Occipital lobe (tissue), 2 donors: ENCODE results near the gene OBSL1. TPM values are rescaled to one million over a fixed set of nuclear protein-coding genes. Genes with fewer than 3 reads are reported as not detected.

ENCODE experiments used
- DNase-seq: peaks from one replicate; lab custom pipeline; 2025; lab: John Stamatoyannopoulos, UW
- total RNA-seq: library from RNA; depleted of rRNA; stranded (reverse); fragments of >200 nt; gene quantifications from one replicate; pipeline ENCODE4 v1.2.3, GENCODE V29; 2014

The OBSL1 gene
- total RNA-seq, 1 donor from 2014 or later, result 39.9 TPM

DNA sequence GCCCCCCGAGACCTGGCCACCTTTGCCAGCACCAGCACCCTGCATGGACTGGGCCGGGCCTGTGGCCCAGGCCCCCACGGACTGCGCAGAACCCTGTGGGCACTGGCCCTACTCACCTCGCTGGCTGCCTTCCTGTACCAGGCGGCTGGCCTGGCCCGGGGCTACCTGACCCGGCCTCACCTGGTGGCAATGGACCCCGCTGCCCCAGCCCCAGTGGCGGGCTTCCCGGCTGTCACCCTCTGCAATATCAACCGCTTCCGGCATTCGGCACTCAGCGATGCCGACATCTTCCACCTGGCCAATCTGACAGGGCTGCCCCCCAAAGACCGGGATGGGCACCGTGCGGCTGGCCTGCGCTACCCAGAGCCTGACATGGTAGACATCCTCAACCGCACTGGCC is 56.5 kb downstream of the OBSL1 start:
- no peak for DNase-seq

GRCh38 chr2:219514196-219514761 is 57.1 kb downstream of the OBSL1 start, which contains the start of gene ASIC4:
Gene ASIC4, plus strand, starts transcription at chr2:219514482. Its CDS starts 243 bp downstream, at chr2:219514725.
- no peak for DNase-seq

DNA sequence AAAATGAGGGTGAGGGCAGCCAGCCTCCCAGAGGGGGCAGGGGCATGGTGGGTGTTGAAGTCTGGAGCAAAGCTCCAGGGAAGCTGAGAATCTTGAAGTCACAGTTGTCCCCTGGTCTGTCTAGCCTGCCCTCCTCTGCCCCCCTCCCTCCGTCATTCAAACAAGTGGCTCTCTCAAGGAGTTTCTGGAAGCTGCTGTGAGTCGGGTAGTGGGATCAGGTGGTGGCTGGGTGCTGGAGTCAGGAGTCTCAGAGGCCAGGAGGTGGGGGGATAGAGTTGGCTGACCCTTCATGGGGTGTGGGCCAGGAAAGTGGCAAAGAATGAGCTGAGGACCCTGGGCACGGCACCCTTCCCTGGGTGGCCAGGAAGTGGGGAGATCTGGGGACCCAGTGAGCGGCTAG is 57.6 kb downstream of the OBSL1 start:
- no peak for DNase-seq

DNA sequence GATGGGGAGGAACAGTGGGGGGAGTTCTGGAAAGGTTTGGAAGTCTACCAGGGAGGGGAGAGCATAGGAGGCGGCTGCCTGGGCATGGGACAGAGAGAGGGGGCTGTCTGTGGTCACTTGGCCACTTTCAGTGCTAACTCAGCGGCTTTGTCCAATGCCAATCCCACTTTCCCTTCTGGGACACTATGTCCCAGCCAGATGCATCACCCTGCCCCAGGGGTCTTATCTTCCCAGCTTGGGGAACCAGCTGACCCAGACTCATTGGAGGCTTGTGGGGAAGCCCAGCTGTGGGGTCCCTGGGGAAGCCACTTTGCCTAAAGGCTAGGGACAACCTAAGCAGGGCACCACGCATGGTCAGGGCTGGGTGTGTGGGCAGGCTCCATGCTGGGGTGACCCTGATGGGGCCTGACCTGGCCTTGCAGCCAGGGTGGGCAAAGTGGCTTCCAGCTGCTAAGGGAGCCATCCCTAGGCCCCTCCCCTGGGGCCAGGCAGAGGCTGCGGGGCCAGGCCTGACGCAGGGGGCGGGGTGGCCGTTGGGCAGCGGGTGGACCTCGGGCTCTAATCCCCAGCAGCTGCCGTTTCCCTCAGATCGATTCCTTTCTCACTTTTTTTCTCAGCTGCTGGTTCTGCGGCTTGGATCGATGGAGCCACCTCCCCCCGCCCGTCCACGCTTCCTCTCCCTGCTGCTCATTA is 58.7 kb downstream of the OBSL1 start:
- DNase-seq, result no peak

- no peak for DNase-seq
These were observed 59.6 kb downstream of the OBSL1 start for GRCh38 chr2:219511547-219512325.

DNA sequence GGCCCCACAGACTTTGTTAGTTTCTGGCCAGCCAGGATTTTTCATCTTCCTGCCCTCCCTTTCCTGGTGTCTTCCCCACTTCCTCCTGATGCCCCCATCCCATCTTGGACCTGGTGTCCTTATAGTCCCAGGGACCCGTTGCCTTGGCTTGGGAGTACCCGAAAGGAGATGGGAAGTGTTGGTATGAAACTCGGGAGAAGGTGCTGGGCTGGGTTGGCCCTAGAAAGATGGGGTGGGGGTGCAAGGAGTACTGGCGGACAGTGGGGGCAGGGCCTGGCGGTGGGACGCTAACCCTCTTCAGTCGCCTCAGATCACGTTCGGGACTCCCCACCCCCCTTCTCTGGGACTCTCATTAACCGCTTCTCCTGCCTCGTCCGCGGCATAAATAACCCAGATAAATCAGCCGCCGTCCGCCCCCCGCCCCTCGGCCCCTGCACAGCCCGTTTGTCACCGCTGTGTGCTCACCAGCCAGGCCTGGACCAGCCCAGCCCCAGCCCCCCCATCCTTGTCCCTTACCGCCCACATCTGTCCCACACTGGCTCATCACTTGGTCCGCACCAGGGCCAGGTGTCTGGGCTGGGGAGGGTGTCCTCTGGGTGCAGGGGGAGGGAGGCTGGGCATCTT is 60.7 kb downstream of the OBSL1 start:
- no peak for DNase-seq

DNA sequence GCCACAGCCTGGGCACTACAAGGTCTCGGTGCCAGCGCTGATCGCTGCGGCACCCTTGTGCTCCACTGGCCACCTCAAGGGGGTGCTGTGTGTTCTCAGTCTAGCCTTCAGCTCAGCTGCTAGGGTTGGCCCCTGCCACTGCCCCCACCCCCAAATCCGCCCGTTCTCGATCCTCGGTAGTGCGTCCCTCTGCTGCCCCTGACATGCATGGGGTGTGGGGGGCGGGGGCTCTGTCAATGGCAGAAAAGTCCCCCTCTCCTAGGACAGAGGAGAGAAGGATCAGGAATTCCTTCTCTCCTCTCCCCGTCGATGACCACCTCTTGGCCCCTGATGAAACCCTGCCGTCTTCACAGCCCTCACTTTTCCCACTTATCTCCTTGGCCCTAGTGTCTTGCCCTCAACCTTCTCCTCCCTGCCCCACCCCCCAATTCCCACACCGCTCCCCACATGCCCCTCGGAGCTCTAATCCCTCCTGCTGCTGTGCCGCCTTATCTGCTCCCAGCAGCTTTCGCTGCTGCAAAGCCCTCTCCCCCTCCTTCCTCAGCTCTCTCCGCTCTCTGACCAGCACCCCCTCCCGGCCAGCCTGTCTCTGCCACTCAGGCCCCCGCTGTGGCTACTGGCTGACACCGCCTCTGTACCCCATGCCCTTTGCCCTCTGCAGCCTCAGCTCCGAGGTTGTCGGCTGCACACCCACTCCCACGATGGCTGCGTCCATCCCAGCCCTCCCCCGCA is 61.4 kb downstream of the OBSL1 start:
- DNase-seq, result no peak

GRCh38 chr2:219508971-219509779 is 62.2 kb downstream of the OBSL1 start:
- DNase-seq, result no peak

- DNase-seq, result no peak
These were observed 63.0 kb downstream of the OBSL1 start for GRCh38 chr2:219508444-219508734.

- no peak for DNase-seq
These were observed 63.5 kb downstream of the OBSL1 start for GRCh38 chr2:219507581-219508443.

DNA sequence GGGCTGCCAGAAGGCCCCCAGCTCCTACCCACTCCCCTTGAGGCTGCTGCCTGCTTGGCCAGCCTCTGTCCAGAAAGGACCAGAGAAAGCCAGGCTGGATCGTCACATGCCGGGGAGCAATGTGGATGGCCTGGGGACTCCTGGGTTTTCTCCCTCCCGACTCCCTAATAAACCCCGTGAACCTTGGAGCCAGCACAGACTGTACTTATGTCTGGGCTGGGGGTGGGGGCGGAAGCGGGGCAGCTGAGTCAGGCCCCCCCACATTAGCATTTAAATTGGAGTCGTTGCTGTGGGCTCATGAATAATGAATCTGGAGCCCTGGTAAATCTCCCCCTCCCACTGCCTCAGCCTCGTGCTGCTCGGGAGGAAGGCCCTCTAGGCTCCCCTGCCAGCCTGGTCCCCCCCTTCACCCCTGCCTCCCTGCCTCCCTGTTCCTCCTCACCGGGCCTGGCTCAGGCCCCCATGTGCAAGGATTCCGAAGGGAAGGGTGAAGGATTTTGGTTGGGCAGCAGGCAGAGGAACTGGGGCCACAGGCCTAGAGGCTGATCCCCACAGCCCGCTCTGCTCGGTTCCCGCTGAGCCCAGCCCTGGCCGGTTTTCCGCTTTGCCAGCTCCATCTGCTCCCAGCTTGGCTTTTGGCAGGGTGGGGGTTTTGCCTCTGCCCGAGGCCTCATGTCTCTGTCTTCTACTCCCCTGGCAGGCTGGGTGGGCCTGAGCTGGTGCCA is 64.4 kb downstream of the OBSL1 start:
- no peak for DNase-seq

DNA sequence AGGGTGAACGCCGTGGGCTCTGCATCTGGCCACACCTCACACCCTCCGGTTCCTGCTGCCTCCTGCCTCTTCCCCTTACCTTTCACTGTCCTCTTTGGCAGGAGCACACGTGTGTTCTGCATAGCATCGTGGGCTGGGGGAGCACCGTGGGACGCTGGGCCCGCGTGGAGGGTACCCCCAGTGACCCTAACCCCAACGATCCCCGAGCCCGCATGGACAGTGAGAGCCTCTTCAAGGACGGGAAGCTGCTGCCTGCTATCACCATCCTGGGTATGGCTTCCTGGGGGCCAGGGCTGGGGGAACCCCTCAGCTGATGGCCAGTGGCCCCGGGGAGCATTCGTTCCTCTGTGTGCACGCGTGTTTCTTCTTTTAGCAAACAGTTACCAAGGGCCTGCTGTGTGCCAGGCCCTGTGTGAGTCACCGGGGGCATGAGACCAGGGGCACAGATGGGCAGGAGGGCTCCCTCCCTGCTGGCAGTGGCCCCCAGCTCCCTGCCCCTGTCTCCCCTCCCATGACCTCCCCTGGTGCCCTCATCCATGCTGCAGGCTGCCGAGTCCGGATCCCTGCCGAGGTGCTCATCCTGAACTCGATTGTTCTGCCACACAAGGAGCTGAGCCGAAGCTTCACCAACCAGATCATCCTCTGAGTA is 65.1 kb downstream of the OBSL1 start:
- no peak for DNase-seq

DNA sequence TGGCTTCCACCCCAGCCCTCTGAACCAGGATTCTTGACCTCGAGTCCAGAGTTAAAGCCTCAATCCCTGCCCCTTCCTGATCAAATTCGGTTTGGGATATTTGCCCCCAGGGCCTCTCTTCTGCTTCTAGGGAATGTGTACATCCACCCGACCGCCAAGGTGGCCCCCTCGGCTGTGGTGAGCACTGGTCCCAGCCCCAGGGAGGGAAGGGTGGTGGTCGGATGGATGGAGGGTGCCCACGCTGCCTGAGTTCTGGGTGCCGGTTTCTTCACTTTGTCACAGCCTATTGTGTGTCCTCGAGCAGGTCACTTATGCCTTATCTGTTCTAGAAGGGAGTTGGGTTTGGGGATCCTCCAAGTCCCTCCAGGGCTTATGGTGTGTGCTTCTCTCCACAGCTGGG is 65.8 kb downstream of the OBSL1 start:
- no peak for DNase-seq

GRCh38 chr2:219502618-219503017 is 68.7 kb downstream of the OBSL1 start:
- DNase-seq, result no peak

GRCh38 chr2:219501849-219502248 is 69.5 kb downstream of the OBSL1 start:
- DNase-seq, result no peak
